ENCODE measurements around the gene PRDM4. TPM values are rescaled to one million over a fixed set of nuclear protein-coding genes. Genes with fewer than 3 reads are reported as not detected.
"Not testable (repeated sequence)": the region's sequence is repeated elsewhere in the genome, so short reads cannot be mapped to it uniquely, and the experiment has no call there.

The PRDM4 gene
- polyA plus RNA-seq, 1 donor, result 15.3 TPM

GRCh38 chr12:107695772-107696171 is 65.2 kb downstream of the PRDM4 start:
- DNase-seq (ENCODE audit: low read depth), result not testable (repeated sequence)

- DNase-seq (ENCODE audit: low read depth), result peak; percentile 91
Measured at GRCh38 chr12:107685360-107686248, 75.3 kb downstream of the PRDM4 start, which contains the start of gene PWP1. TSS of gene PWP1 (plus strand) at chr12:107685799. CDS start at chr12:107685900, 101 bp downstream.

GRCh38 chr12:107684990-107685359 is 76.0 kb downstream of the PRDM4 start:
- peak; percentile 28 for DNase-seq (ENCODE audit: low read depth)

GRCh38 chr12:107684029-107684795 is 76.7 kb downstream of the PRDM4 start:
- DNase-seq (ENCODE audit: low read depth), result no peak

Other genes starting within 250 kb of the PRDM4 start
- 31.7 TPM for gene PWP1, start 75.3 kb downstream of the PRDM4 start, polyA plus RNA-seq (ENCODE audit: insufficient read length)
- gene ASCL4, start 13.6 kb upstream of the PRDM4 start, polyA plus RNA-seq (ENCODE audit: insufficient read length), result not detected